HG03039 (cell line): ENCODE data around the gene NEK1.
"Not testable (repeated sequence)": the region's sequence is repeated elsewhere in the genome, so short reads cannot be mapped to it uniquely, and the experiment has no call there.

Source experiments
- ATAC-seq: cut with Tn5 transposase; IDR thresholded peaks from one replicate; pipeline ENCODE4 v1.9.1; 2021; ENCODE audit warnings: mild to moderate bottlenecking, moderate library complexity; ENCODE audit not compliant: unreplicated experiment

The NEK1 gene

DNA sequence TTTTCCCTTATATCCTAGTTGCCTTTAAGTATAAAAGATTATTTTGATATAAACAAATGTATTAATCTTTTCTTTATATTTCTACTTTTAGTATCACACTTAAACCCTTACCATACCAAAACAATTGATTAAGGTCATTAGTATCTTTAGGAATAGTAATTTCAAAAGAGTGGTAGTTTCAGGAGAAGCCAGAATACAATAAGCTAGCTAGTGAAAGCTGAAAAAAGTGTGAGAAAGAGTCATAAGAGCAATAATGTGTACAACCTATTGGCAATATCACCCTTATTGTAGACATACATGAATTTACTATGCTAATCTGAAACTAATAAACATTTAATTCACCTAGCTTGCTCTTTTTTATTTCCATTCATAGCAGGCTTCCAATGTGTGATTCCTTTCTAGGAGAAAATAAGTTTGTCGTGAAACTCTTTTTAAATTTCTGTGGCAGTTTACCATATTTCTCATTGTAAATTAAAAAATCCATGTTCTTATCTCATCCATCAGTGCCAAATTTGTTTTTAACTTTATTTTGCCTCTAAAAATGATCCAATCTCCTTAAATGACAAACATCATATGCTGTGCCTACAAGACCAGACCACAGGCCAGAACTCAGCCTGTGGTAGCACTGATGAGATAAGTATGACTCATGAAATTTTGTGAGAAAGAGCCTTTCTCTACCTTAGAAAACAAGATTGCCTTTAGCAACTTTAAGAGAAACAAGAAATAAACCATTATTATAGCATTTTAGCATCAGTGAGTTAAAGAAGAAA, 8.1 kb downstream of the NEK1 start:
- peak; percentile 81 for ATAC-seq

DNA sequence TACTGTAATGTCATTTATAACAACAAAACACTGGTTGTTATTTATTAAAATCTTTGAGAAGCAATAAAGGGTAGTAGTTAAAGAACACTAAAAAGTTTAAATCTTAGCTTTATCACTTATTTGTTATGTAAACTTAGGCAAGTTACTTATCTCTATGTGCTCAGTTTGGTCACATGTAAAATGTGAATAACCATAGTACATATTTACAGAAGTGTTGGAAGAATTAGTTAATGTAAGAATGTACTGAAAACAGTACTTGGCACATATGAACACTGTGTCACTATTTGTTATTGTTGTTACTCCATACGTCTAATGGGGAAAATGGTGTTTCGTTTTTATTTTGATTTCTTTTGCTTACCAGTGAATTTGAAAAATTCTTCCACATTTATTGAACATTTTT, 9.1 kb downstream of the NEK1 start:
- no peak for ATAC-seq

DNA sequence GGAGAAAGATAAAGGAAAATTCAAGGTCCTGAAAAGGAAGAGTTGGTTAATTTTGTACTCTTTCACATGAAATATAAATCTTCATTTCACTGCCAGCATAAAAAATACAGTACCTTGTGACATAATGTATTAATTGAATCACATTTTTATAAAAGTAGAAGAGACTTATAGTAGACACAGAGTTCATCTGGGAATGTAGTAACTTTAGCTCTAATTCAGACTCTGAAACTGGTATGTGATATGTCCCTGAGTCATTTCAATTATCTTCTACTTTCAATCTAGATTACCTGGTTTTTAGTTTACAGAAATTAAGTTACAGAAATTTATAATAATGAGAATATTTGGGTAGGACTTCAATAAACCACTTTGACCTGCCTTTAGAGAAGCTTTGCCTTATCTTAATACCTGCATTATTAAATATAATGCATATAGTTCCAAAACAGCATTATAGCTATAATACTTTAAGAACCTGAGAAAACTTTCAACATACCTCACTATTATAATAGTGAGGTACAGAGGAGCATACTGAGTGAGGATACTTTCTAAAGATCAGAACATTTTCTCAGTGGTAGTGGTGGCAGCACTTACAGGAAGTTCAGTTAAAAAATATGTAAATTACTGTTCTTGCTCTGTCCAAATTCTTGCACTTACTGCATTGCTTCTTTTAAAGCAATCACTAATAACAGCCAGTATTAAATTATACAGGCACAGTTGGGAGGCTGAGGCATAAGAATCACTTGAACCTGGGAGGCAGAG, 11.2 kb downstream of the NEK1 start:
- ATAC-seq: peak; percentile 44

DNA sequence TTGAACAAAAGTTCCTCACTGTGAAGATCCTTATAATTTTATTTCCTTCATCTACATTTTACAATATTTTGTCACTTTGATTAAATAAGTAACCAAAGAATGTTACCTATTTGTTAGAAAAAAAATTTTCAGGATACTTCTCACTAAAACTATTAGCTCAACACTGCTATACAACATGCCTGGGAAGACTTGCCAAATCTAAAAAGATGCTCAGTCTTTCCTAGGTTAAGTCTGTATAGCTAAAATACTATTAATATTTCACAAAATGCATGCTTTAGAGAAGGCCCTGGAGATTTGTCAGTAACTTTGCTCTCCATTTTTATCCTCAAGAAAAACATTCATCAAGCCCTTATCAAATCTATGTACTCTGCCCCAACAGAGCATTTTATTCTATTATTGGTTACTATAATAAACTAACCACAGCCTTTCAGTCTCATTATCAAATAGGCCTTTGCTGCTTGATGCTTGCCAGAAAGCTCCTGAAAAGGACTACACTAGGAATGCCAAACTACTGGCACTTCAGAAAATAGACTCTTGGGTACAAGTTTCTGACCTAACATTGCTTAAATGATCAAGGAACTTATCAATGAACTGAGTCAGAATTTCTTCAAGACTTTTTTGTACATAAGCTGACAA, 17.7 kb downstream of the NEK1 start:
- no peak for ATAC-seq

GRCh38 chr4:169593050-169593560, 19.3 kb downstream of the NEK1 start:
- no peak for ATAC-seq

GRCh38 chr4:169583563-169583962, 28.8 kb downstream of the NEK1 start:
- no peak for ATAC-seq

DNA sequence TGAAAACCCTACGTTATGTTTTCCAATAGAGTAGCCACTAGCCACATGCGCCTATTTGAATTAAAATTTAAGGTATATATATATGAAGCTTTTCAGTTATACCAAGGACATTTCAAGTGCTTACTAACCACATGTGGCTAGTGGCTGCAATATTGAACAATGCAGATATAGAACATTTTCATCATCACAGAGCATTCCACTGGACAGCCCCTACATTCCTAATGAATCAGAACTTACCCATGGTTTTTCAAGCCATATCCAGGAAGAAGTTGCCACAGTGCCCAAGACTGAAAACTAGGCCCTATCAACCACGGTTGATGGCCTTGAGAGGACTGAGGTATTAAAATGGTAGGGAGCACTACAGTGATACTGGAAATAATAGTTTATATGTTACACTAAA, 29.7 kb downstream of the NEK1 start:
- no peak for ATAC-seq

- peak; percentile 94 for ATAC-seq
Measured at GRCh38 chr4:169582203-169582602, 30.2 kb downstream of the NEK1 start.

DNA sequence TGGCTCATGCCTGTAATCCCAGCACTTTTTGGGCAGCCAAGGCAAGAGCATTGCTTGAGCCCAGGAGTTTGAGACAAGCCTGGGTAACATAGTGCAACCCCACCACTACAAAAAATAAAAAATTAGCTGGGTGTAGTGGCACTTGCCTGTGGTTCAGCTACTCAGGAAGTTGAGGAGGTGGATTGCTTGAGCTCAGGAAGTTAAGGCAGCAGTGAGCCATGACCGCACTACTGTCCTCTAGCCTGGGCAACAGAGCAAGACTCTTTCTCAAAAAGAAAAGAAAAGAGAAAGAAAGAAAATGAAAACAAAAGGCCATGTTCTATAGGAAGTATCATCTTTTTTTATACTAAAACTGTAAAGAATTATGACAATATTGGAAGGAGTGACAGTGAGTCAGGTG, 38.5 kb downstream of the NEK1 start:
- no peak for ATAC-seq

DNA sequence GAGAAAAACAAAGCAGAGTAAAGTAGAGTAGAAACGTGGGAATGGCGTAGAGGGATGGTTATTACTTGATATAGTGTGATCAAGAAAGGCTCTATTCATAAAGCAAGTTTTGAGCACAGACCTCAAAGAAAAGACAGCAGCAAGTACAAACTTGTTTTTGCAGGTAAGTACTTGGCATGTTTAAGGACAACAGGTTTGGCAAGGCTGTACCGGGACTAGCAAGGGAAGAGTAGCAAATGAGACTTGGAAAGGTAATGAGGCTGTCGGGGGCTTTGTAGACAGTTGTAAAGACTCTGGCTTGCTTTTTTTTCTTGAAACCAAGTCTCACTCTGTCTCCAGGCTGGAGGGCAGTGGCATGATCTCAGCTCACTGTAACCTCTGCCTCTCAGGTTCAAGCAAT, 40.9 kb downstream of the NEK1 start:
- no peak for ATAC-seq

DNA sequence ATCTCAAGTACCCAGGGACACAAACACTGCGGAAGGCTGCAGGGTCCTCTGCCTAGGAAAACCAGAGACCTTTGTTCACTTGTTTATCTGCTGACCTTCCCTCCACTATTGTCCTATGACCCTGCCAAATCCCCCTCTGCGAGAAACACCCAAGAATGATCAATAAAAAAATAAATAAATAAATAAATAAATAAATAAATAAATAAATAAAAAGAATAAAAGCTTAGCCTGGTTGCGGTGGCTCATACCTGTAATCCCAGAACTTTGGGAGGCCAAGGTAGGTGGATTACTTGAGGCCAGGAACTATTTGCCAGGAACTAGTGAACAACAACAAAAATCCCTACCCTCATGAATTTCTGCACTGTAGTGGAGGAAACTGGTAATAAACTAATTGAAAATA, 41.4 kb downstream of the NEK1 start:
- ATAC-seq: not testable (repeated sequence)

GRCh38 chr4:169570266-169570665, 42.1 kb downstream of the NEK1 start:
- ATAC-seq: not testable (repeated sequence)

DNA sequence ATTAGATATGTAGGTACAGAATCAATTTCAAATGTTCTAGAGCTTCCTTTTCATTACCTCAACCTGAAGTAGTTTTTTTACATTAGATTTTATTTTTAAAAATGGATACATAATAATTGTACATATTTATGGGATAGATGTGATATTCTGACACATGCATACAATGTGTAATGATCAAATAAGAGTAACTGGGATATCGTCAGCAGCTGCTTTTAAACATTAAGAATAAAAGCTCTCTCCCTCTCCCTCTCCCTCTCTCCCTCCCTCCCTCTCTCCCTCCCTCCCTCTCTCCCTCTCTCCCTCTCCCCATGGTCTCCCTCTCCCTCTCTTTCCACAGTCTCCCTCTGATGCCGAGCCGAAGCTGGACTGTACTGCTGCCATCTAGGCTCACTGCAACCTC, 43.2 kb downstream of the NEK1 start:
- ATAC-seq: not testable (repeated sequence)

DNA sequence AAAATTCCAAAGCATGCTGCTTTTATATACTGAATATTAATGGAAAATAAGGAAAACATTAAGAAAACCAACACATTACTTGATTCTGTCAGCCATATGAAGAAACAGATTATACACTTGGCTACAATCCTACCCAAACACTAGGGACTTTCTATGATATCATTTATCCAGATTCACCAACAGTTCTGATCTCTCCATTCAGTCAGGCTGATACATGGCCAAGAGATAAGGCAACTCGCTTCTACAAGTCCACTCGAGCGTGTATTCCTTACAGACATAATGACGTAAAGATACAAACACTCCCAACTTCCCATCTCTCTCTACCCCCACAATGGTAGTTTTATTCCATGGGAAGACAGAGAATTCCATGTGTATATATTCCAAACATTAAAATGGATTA, 44.5 kb downstream of the NEK1 start:
- no peak for ATAC-seq

- ATAC-seq: peak; percentile 79
Measured at GRCh38 chr4:169566021-169566818, 46.2 kb downstream of the NEK1 start.

- ATAC-seq: no peak
Measured at GRCh38 chr4:169565606-169566005, 46.8 kb downstream of the NEK1 start.

GRCh38 chr4:169557061-169557636, 55.2 kb downstream of the NEK1 start:
- no peak for ATAC-seq

DNA sequence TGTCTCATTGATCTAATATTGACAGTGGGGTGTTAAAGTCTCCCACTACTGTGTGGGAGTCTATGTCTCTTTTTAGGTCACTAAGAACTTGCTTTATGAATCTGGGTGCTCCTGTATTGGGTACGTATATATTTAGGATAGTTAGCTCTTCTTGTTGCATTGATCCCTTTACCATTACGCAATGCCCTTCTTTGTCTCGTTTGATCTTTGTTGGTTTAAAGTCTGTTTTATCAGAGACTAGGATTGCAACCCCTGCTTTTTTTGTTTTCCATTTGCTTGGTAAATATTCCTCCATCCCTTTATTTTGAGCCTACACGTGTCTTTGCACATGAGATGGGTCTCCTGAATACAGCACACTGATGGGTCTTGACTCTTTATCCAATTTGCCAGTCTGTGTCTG, 65.8 kb downstream of the NEK1 start:
- not testable (repeated sequence) for ATAC-seq

- ATAC-seq: no peak
Measured at GRCh38 chr4:169540774-169541173, 71.6 kb downstream of the NEK1 start.

- no peak for ATAC-seq
Measured at GRCh38 chr4:169530048-169530447, 82.3 kb downstream of the NEK1 start.
